Neural progenitor cell (in vitro differentiated cells): ENCODE results near the gene CILP.

Source experiments
- CTCF ChIP-seq: fragments of 200-600 bp; sonication (generic); IDR thresholded peaks from 2 replicates; pipeline ENCODE4 v1.5.1; 2017; ENCODE audit warnings: antibody characterized with exemption, mild to moderate bottlenecking
- EZH2 ChIP-seq: fragments of 200-600 bp; sonication (generic); IDR thresholded peaks from 2 replicates; pipeline ENCODE4 v1.6.1; 2017; ENCODE audit warnings: antibody characterized with exemption, mild to moderate bottlenecking, moderate library complexity
- EZH2phosphoT487 ChIP-seq: fragments of 200-600 bp; sonication (generic); IDR thresholded peaks from 2 replicates; pipeline ENCODE4 v1.6.1; 2017; ENCODE audit warnings: antibody characterized with exemption

GRCh38 chr15:65221697-65222096 lies 10.4 kb upstream of the CILP start:
- TF ChIP-seq CTCF (no peak), EZH2phosphoT487 (no peak), EZH2 (no peak)
